Panc1 (cell line): Measurements from ENCODE around the gene BRMS1L. TPM values are rescaled to one million over a fixed set of nuclear protein-coding genes. Genes with fewer than 3 reads are reported as not detected.

Experiments
- ATAC-seq: fragments of 200-7000 bp; cut with Tn5 transposase; 2 replicates; pipeline ENCODE4 v1.9.1; 2020; ENCODE audit warnings: mild to moderate bottlenecking, moderate library complexity
- BruUV-seq: library from RNA; stranded (reverse); fragments of 400-500 nt; replicated peaks from 2 replicates; lab custom pipeline; 2021; lab: Mats Ljungman, UMichigan
- CTCF ChIA-PET: fragments of 300-600 bp; sonication (Branson Sonifier 250); formaldehyde crosslinking; loops from one replicate; lab custom pipeline; 2022; ENCODE audit warnings: antibody characterized with exemption; lab: Charles Lee
- POLR2A ChIA-PET: fragments of 300-600 bp; sonication (Branson Sonifier 250); formaldehyde crosslinking; loops from one replicate; lab custom pipeline; 2022; ENCODE audit warnings: antibody characterized with exemption; lab: Charles Lee
- DNase-seq: peaks from one replicate; pipeline ENCODE4 v3.0.0-alpha.2; 2010; ENCODE audit warnings: low read depth, low spot score
- H3K27ac ChIP-seq: 2 replicates; pipeline ENCODE4 v1.5.1; 2011; ENCODE audit warnings: mild to moderate bottlenecking, low read length, inconsistent platforms
- H3K27me3 ChIP-seq: fragments of 200-500 bp; sonication (Bioruptor generic); 2 replicates; pipeline ENCODE4 v1.6.0; 2014; ENCODE audit warnings: low read length, inconsistent platforms; ENCODE audit not compliant: control insufficient read depth, insufficient read depth
- H3K36me3 ChIP-seq: fragments of 200-500 bp; sonication (Bioruptor generic); 2 replicates; pipeline ENCODE4 v1.5.1; 2014; ENCODE audit warnings: inconsistent platforms, mild to moderate bottlenecking, low read length, moderate library complexity; ENCODE audit not compliant: control insufficient read depth, insufficient read depth
- H3K4me1 ChIP-seq: 2 replicates; pipeline ENCODE4 v1.5.1; 2011; ENCODE audit warnings: inconsistent platforms, mild to moderate bottlenecking, low read length, moderate library complexity; ENCODE audit not compliant: control insufficient read depth, insufficient read depth
- H3K4me3 ChIP-seq, 2 experiments: 2 replicates each; pipeline ENCODE4 v1.5.1; 2011 to 2012; ENCODE audit warnings: low read depth in 2 of 2, low read length in 2 of 2, mild to moderate bottlenecking in 2 of 2, inconsistent platforms in 1 of 2, moderate library complexity in 1 of 2
- H3K9me3 ChIP-seq: fragments of 200-500 bp; sonication (Bioruptor generic); 2 replicates; pipeline ENCODE4 v1.5.1; 2014; ENCODE audit warnings: low read depth, mild to moderate bottlenecking, inconsistent platforms, low read length, moderate library complexity; ENCODE audit not compliant: control insufficient read depth, insufficient read depth
- CTCF ChIP-seq: fragments of 450-650 bp; IDR thresholded peaks from 2 replicates; pipeline ENCODE4 v1.5.1; 2017; ENCODE audit warnings: mild to moderate bottlenecking
- POLR2AphosphoS5 ChIP-seq: IDR thresholded peaks from 2 replicates; pipeline ENCODE4 v1.6.1; 2012; ENCODE audit warnings: mild to moderate bottlenecking, low read depth, low read length, moderate library complexity
- REST ChIP-seq, 2 experiments: IDR thresholded peaks; 2 replicates each; pipeline ENCODE4 v1.6.1; 2011 to 2012; ENCODE audit warnings: low read depth in 2 of 2, control low read depth in 1 of 2, low read length in 1 of 2, mild to moderate bottlenecking in 1 of 2, moderate library complexity in 1 of 2; ENCODE audit not compliant: insufficient read depth in 1 of 2
- SIN3A ChIP-seq: IDR thresholded peaks from 2 replicates; pipeline ENCODE4 v1.6.1; 2012; ENCODE audit warnings: low read depth, mild to moderate bottlenecking, low read length, moderate library complexity, borderline replicate concordance; ENCODE audit not compliant: insufficient read depth
- TCF7L2 ChIP-seq: IDR thresholded peaks from 2 replicates; pipeline ENCODE4 v1.6.1; 2011; ENCODE audit warnings: mild to moderate bottlenecking, low read depth, low read length, inconsistent platforms
- in situ Hi-C: cut with HindIII; loops from 2 replicates; pipeline ENCODE4 v1.10.0; 2016; ENCODE audit warnings: low sequenced_read_pairs, low pct_unique_long_range_greater_than_20kb
- intact Hi-C: fragments of 100-400 bp; cut with micrococcal nuclease; formaldehyde crosslinking; loops from one replicate; pipeline ENCODE4 v1.10.0; 2022; ENCODE audit not compliant: unreplicated experiment
- total RNA-seq: library from RNA; stranded (reverse); gene quantifications from one replicate; pipeline ENCODE4 v1.2.1, GENCODE V29; 2021; ENCODE audit not compliant: unreplicated experiment

Gene BRMS1L
- total RNA-seq, 1 experiment from 2014 or later, result 10.5 TPM

- no peaks in the 10 kb centered on the region for H3K9me3 ChIP-seq
- no peaks in the 10 kb centered on the region for H3K27me3 ChIP-seq
- no TSS peak for BruUV-seq
- H3K4me3 ChIP-seq, result no peak overlapping the region
- no peak for TF ChIP-seq POLR2AphosphoS5
- TF ChIP-seq SIN3A, result no peak
- TF ChIP-seq TCF7L2, result no peak
- TF ChIP-seq CTCF, result no peak
- TF ChIP-seq REST (IDR thresholded peaks at IDR 0.05; ENCODE audit: insufficient read depth in 1 of 2, low read depth in 2 of 2, low read length in 1 of 2), result no peak
- ChIA-PET CTCF (no interaction called here), POLR2A (no interaction called here)
- no peaks in the 10 kb centered on the region for H3K36me3 ChIP-seq
- no peak for ATAC-seq
- DNase-seq, result no peak
- in situ Hi-C loops (no loop called here), intact Hi-C loops (no loop called here)
- no peaks in the 10 kb centered on the region for H3K4me1 ChIP-seq
- H3K27ac ChIP-seq, result no peak overlapping the region
Measured at GRCh38 chr14:35915185-35915584, 89.0 kb downstream of the BRMS1L start.

- ChIA-PET CTCF (no interaction called here), POLR2A (no interaction called here)
- Histone ChIP-seq H3K36me3 (no peaks in the 10 kb centered on the region), H3K27me3 (no peaks in the 10 kb centered on the region), H3K9me3 (no peaks in the 10 kb centered on the region), H3K4me1 (no peaks in the 10 kb centered on the region), H3K4me3 (no peak overlapping the region), H3K27ac (no peak overlapping the region)
- ATAC-seq, result no peak
- in situ Hi-C loops, result no loop called here
- no peak for DNase-seq
- BruUV-seq, result no TSS peak
- no peak for TF ChIP-seq CTCF
- no peak for TF ChIP-seq TCF7L2
- no peak for TF ChIP-seq REST (IDR thresholded peaks at IDR 0.05; ENCODE audit: insufficient read depth in 1 of 2, low read depth in 2 of 2, low read length in 1 of 2)
- TF ChIP-seq SIN3A, result no peak
- TF ChIP-seq POLR2AphosphoS5, result no peak
- intact Hi-C loops, result no loop called here
Measured at GRCh38 chr14:35915775-35916174, 89.6 kb downstream of the BRMS1L start.

Other genes starting within 250 kb of the BRMS1L start
- gene RALGAPA1, start 17.0 kb upstream of the BRMS1L start, total RNA-seq, result 31.5 TPM